Measurements from ENCODE around the gene TMEM54.

Gene TMEM54

DNA sequence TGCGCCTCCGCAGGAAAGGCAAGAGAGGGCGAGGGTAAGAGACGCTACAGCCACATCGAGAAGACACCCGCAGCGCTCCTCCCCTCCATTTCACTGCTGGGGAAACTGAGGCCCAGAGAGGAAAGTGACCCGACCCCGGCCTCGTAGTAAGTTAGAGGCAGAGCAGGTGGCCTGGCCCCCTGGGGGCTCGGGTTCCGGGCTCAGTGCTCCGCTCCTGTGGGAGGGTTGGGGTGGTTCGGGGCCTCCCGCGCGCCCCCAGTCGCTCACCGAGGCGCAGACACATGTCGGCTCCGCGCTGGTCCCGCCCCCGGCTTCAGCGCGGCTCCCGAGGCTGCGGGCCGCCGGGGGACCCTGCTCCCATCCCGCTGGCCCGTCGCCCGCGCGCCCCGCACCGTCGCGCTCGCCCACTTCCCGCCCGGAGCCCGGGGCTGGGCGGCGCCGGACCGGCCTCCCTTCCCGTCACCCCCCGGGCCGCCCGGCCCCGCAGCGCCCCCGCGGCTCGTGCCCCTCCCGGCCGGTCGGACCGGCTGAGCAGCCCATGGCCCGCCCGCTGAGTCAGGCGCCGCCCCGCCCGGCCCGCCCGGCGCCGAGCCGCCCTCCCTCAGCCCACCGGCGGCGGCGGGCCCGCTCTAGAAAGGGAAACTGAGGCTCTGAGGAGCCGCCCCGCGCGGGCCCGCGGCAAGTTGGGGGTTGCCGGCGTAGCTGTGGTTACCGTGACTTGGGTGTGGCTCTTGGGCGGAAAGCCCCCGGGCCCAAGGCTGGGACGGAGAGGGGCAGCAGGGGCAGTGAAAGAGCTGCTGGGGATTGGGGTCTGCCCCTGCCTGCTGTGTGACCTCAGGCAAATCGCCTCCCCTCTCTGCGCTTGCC lies at the start of gene TMEM54:
Gene TMEM54 (minus strand): TSS at position 434 of the 867 bp plus-strand sequence. CDS start 151 bp downstream, at position 283.
- DNase-seq (ENCODE audit: low spot score), result peak; percentile 78
- in situ Hi-C loops (cut with MboI; ENCODE audit: low sequenced_read_pairs, unreplicated experiment), result no loop called here
- TF ChIP-seq, protein P1, sequence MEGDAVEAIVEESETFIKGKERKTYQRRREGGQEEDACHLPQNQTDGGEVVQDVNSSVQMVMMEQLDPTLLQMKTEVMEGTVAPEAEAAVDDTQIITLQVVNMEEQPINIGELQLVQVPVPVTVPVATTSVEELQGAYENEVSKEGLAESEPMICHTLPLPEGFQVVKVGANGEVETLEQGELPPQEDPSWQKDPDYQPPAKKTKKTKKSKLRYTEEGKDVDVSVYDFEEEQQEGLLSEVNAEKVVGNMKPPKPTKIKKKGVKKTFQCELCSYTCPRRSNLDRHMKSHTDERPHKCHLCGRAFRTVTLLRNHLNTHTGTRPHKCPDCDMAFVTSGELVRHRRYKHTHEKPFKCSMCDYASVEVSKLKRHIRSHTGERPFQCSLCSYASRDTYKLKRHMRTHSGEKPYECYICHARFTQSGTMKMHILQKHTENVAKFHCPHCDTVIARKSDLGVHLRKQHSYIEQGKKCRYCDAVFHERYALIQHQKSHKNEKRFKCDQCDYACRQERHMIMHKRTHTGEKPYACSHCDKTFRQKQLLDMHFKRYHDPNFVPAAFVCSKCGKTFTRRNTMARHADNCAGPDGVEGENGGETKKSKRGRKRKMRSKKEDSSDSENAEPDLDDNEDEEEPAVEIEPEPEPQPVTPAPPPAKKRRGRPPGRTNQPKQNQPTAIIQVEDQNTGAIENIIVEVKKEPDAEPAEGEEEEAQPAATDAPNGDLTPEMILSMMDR (IDR thresholded peaks at IDR 0.05; ENCODE audit: borderline replicate concordance, control extremely low read depth, extremely low read depth, insufficient read depth, missing control alignments), result peak; percentile 7

DNA sequence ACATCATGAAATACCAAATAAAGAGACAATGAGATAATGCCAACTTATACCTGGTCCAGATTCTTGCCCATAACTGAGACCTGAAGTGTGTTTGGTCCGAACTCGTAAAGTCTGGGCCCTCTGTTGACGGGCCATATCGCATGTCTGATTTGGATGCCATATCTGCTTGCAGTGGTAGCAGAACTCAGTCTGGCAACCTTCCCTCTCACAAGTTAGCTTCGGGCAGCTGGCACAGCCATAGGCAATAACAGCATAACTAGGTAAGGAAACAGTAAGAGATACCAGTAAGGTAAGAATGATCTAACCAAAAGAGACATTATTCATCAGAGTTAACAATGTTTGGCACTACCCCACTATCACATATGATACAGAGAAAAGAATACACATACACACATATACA lies 48.3 kb upstream of the TMEM54 start:
- TF ChIP-seq, protein P1 (IDR thresholded peaks at IDR 0.05; ENCODE audit: borderline replicate concordance, control extremely low read depth, extremely low read depth, insufficient read depth, missing control alignments), result no peak
- in situ Hi-C loops (cut with MboI; ENCODE audit: low sequenced_read_pairs, unreplicated experiment), result no loop called here
- no peak for DNase-seq (ENCODE audit: low spot score)

DNA sequence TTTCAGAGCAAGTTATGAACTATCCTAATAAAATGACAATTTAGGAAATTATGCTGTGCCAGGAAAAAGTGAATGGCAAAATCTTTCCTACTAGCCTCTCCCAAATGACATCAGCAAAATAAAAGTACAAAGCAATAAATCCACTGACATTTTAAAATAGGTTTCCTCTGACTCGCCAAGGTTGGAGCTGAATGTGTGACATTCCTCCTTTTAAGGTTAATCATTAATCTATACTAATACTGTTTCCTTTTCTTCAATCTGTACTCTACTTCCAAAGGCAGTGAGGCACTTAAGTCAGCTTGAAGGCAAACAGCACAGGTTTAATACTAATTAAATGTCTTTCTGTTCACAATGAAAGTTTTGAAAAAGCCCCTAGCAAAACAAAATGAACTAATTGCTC lies 47.7 kb upstream of the TMEM54 start:
- no peak for DNase-seq (ENCODE audit: low spot score)
- in situ Hi-C loops (cut with MboI; ENCODE audit: low sequenced_read_pairs, unreplicated experiment), result no loop called here
- TF ChIP-seq, protein P1 (IDR thresholded peaks at IDR 0.05; ENCODE audit: borderline replicate concordance, control extremely low read depth, extremely low read depth, insufficient read depth, missing control alignments), result no peak

GRCh38 chr1:32948390-32948722 lies 47.2 kb upstream of the TMEM54 start:
- in situ Hi-C loops (cut with MboI; ENCODE audit: low sequenced_read_pairs, unreplicated experiment), result no loop called here
- DNase-seq (ENCODE audit: low spot score), result no peak
- TF ChIP-seq, protein P1 (IDR thresholded peaks at IDR 0.05; ENCODE audit: borderline replicate concordance, control extremely low read depth, extremely low read depth, insufficient read depth, missing control alignments), result no peak

DNA sequence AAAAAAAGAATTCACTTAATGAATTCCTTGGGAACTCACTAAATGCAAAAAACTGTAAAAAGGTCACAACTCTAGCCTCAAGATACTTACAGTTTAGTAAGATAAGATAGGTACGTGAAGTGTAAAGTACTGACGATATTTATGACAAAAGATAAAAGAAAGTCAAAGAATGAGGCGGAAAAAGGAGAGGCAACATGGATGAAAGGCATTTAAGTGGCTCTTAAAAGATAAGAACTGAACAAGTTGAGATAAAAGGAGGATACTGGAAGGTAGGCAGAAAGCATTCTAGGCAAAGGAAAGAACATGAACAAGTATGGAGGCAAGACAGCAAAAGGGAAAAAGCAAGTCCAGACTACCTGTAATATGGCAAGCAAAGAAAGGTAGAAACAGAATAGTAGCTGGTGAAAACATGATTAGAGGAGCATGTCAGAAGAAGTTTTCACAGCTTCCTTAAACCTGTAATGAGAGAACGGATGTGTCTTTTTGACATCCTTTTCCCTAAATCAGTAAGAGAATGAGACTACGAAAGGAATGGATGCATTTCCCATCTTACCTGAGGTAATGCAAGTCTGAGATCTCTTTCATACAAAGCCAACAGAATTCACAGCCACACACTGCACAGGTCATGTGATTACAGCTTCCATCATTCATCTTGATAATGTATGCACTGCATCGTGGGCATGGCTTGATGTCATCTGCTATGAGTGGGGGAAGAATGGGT lies 46.6 kb upstream of the TMEM54 start:
- in situ Hi-C loops (cut with MboI; ENCODE audit: low sequenced_read_pairs, unreplicated experiment), result no loop called here
- TF ChIP-seq, protein P1 (IDR thresholded peaks at IDR 0.05; ENCODE audit: borderline replicate concordance, control extremely low read depth, extremely low read depth, insufficient read depth, missing control alignments), result no peak
- no peak for DNase-seq (ENCODE audit: low spot score)

GRCh38 chr1:32946413-32946812 lies 45.2 kb upstream of the TMEM54 start:
- in situ Hi-C loops (cut with MboI; ENCODE audit: low sequenced_read_pairs, unreplicated experiment), result no loop called here
- TF ChIP-seq, protein P1 (IDR thresholded peaks at IDR 0.05; ENCODE audit: borderline replicate concordance, control extremely low read depth, extremely low read depth, insufficient read depth, missing control alignments), result no peak
- DNase-seq (ENCODE audit: low spot score), result no peak
